GM12872 (cell line): ENCODE results near the gene RBM38.

Source experiments
- CTCF ChIP-seq: IDR thresholded peaks from 3 replicates; pipeline ENCODE4 v1.5.1; 2011; ENCODE audit warnings: low read depth, mild to moderate bottlenecking, low read length, moderate library complexity; ENCODE audit not compliant: insufficient read depth

Gene RBM38

GRCh38 chr20:57410924-57411323 lies 19.7 kb downstream of the RBM38 start:
- TF ChIP-seq CTCF = no peak

- no peak for TF ChIP-seq CTCF
Observed at GRCh38 chr20:57411406-57412283, 20.4 kb downstream of the RBM38 start.

- TF ChIP-seq CTCF = no peak
Observed at GRCh38 chr20:57412347-57413029, 21.3 kb downstream of the RBM38 start.

GRCh38 chr20:57413986-57414385 lies 22.8 kb downstream of the RBM38 start:
- no peak for TF ChIP-seq CTCF

GRCh38 chr20:57414867-57415592 lies 23.8 kb downstream of the RBM38 start:
- no peak for TF ChIP-seq CTCF

- TF ChIP-seq CTCF = no peak
Observed at GRCh38 chr20:57415771-57416170, 24.6 kb downstream of the RBM38 start.
